HL-60 (cell line): ENCODE data around the gene DIPK1A.

Source experiments
- DNase-seq, 2 experiments: peaks; one replicate each; pipeline ENCODE4 v3.0.0-alpha.2; 2010 to 2020; ENCODE audit warnings: low read depth in 1 of 2, low spot score in 1 of 2
- H3K27ac ChIP-seq: fragments of 250-450 bp; sonication (Bioruptor Pico); replicated peaks from 2 replicates; pipeline ENCODE4 v1.5.1; 2020; ENCODE audit warnings: mild to moderate bottlenecking, moderate library complexity
- H3K27me3 ChIP-seq: fragments of 250-450 bp; sonication (Bioruptor Pico); 2 replicates; pipeline ENCODE4 v1.5.1; 2021; ENCODE audit warnings: mild to moderate bottlenecking, moderate library complexity; ENCODE audit not compliant: insufficient read depth, poor library complexity, severe bottlenecking
- H3K4me3 ChIP-seq: replicated peaks from 2 replicates; pipeline ENCODE4 v1.5.1; 2011; ENCODE audit warnings: mild to moderate bottlenecking, control low read depth, low read length; ENCODE audit not compliant: insufficient read depth
- GABPA ChIP-seq: IDR thresholded peaks from 2 replicates; pipeline ENCODE4 v1.6.1; 2012; ENCODE audit warnings: low read depth
- POLR2AphosphoS5 ChIP-seq: IDR thresholded peaks from 2 replicates; pipeline ENCODE4 v1.6.1; 2012; ENCODE audit warnings: low read depth
- REST ChIP-seq: IDR thresholded peaks from 2 replicates; pipeline ENCODE4 v1.6.1; 2012; ENCODE audit warnings: low read depth; ENCODE audit not compliant: insufficient replicate concordance
- SPI1 ChIP-seq: IDR thresholded peaks from 2 replicates; pipeline ENCODE4 v1.6.1; 2012; ENCODE audit warnings: low read depth, mild to moderate bottlenecking, borderline replicate concordance
- TF ChIP-seq, protein P1 (sequence below): IDR thresholded peaks from one replicate; pipeline ENCODE4 v1.5.1; 2011; ENCODE audit warnings: low read length, control low read depth, inconsistent platforms; ENCODE audit not compliant: insufficient read depth

DIPK1A gene

GRCh38 chr1:92957030-92957734 is 4.1 kb downstream of the DIPK1A start:
- Histone ChIP-seq H3K27me3 (peaks cover 17% of the 10 kb centered on the region), H3K27ac (no peak overlapping the region), H3K4me3 (no peak overlapping the region)
- DNase-seq, result no peak
- no peak for TF ChIP-seq GABPA
- TF ChIP-seq, protein P1, sequence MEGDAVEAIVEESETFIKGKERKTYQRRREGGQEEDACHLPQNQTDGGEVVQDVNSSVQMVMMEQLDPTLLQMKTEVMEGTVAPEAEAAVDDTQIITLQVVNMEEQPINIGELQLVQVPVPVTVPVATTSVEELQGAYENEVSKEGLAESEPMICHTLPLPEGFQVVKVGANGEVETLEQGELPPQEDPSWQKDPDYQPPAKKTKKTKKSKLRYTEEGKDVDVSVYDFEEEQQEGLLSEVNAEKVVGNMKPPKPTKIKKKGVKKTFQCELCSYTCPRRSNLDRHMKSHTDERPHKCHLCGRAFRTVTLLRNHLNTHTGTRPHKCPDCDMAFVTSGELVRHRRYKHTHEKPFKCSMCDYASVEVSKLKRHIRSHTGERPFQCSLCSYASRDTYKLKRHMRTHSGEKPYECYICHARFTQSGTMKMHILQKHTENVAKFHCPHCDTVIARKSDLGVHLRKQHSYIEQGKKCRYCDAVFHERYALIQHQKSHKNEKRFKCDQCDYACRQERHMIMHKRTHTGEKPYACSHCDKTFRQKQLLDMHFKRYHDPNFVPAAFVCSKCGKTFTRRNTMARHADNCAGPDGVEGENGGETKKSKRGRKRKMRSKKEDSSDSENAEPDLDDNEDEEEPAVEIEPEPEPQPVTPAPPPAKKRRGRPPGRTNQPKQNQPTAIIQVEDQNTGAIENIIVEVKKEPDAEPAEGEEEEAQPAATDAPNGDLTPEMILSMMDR, result no peak
- no peak for TF ChIP-seq REST
- no peak for TF ChIP-seq SPI1
- no peak for TF ChIP-seq POLR2AphosphoS5

DNA sequence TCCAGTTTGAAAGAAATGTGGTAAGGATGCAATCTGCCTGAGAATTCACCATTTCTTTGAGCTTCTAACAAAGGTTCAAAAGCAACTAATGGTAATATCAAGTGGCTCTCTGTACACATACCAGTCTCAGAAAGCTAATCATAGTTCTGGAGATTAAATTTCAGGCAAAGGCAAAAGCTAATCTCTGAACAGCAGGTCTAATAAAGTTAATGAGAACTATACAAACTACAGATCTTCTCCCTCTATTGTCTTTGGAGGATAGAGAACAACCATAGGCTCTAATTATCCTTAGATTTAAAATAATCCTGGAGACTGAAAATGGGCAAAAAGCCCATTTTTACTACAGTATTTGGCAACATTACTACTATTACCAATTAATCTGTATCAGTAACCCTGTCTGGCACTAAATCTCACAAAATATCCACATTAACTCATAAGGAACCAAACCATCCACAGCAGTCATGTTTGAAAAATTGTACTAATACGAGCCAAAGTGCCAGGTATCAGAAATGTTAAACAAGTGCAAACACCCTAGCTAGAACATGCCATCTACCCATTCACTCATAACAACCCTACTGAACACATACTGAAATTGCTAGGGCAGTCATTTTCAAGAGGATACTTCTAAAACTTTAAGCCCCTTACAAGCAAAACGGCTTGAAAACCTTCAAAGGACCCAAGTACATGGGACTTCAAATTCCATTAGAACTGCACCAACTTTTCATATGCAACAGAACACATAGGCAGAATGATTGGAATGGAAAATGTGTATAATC is 4.8 kb downstream of the DIPK1A start:
- no peak for DNase-seq
- Histone ChIP-seq H3K27me3 (peaks cover 13% of the 10 kb centered on the region), H3K27ac (no peak overlapping the region), H3K4me3 (no peak overlapping the region)
- no peak for TF ChIP-seq POLR2AphosphoS5
- no peak for TF ChIP-seq SPI1
- no peak for TF ChIP-seq GABPA
- no peak for TF ChIP-seq REST
- TF ChIP-seq, protein P1, result no peak

GRCh38 chr1:92953491-92953890 is 7.8 kb downstream of the DIPK1A start:
- Histone ChIP-seq H3K27ac (no peak overlapping the region), H3K27me3 (peaks cover 13% of the 10 kb centered on the region), H3K4me3 (no peak overlapping the region)
- TF ChIP-seq GABPA (no peak), POLR2AphosphoS5 (no peak), SPI1 (no peak), REST (no peak)
- TF ChIP-seq, protein P1, result no peak
- no peak for DNase-seq
